Right lung (tissue), 10 donors: Measurements from ENCODE around the gene MIPEP. TPM values are rescaled to one million over a fixed set of nuclear protein-coding genes. Genes with fewer than 3 reads are reported as not detected.
"Not testable (repeated sequence)": the region's sequence is repeated elsewhere in the genome, so short reads cannot be mapped to it uniquely, and the experiment has no call there.

Source experiments
- DNase-seq, 2 donors: peaks; one replicate each; pipeline ENCODE4 v3.0.0-alpha.2; 2013
- long read RNA-seq, 8 donors: transcript quantifications; one replicate each; lab custom pipeline, GENCODE V29; 2026
- polyA plus RNA-seq, 5 donors: library from polyadenylated mRNA; unstranded; fragments of 120-200 nt; gene quantifications; one replicate each; pipeline versions ENCODE4 v1.2.1 to v1.2.3, GENCODE V29; 2013; ENCODE audit warnings: inconsistent platforms in 1 of 5, low replicate concordance in 1 of 5; ENCODE audit not compliant: insufficient read length in 5 of 5, insufficient read depth in 1 of 5

The MIPEP gene
- polyA plus RNA-seq = 10 to 100 TPM; 15.7 to 21.3 (median 16.8) TPM
- long read RNA-seq, donor 1, transcript MIPEP-201 (19 exons, 2,400 nt) = major isoform, 5 of 23 reads
- long read RNA-seq, donor 1, transcript MIPEP-203 (2 exons, 543 nt) = major isoform, 5 of 23 reads
- long read RNA-seq, donor 1, partial matches to known transcripts = 13 of 23 reads
- long read RNA-seq, donor 1, other reads (novel, unspliced or antisense) = 0 of 23 reads
- long read RNA-seq, donor 2, partial matches to known transcripts = 6 of 12 reads
- long read RNA-seq, donor 2, other reads (novel, unspliced or antisense) = 0 of 12 reads
- long read RNA-seq, donor 3, partial matches to known transcripts = 7 of 14 reads
- long read RNA-seq, donor 3, other reads (novel, unspliced or antisense) = 0 of 14 reads
- long read RNA-seq, donor 4, partial matches to known transcripts = 0 of 4 reads
- long read RNA-seq, donor 4, other reads (novel, unspliced or antisense) = 0 of 4 reads
- long read RNA-seq, donor 5, partial matches to known transcripts = 11 of 18 reads
- long read RNA-seq, donor 5, other reads (novel, unspliced or antisense) = 0 of 18 reads
- long read RNA-seq, donor 6, partial matches to known transcripts = 8 of 15 reads
- long read RNA-seq, donor 6, other reads (novel, unspliced or antisense) = 0 of 15 reads
- long read RNA-seq, donor 7, partial matches to known transcripts = 8 of 13 reads
- long read RNA-seq, donor 7, other reads (novel, unspliced or antisense) = 0 of 13 reads
- long read RNA-seq, donor 8, partial matches to known transcripts = 0 of 2 reads
- long read RNA-seq, donor 8, other reads (novel, unspliced or antisense) = 0 of 2 reads

- DNase-seq = peak; percentile 95
Measured at GRCh38 chr13:23888658-23889614, at the start of gene MIPEP. TSS of gene MIPEP (minus strand) at chr13:23889400. CDS start at chr13:23889320, 80 bp downstream.

DNA sequence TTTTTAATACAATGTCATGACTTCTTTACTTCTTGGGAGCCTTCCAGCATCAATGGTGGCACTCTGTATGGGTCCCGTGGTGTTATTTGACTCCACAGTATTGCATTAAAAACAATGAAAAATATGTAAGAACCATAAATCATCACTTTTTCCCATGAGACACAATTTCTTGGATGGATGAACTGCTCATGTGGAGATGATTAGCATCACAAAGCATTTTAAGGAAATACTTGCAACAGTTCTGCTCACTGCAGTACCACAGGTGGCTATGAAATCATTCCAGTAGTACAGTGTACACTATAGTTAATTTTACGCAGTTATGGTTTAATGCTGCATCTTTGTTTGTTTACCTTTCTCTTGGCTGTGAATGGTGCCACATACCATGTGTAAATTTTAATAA lies 45.3 kb upstream of the MIPEP start:
- no peak for DNase-seq

DNA sequence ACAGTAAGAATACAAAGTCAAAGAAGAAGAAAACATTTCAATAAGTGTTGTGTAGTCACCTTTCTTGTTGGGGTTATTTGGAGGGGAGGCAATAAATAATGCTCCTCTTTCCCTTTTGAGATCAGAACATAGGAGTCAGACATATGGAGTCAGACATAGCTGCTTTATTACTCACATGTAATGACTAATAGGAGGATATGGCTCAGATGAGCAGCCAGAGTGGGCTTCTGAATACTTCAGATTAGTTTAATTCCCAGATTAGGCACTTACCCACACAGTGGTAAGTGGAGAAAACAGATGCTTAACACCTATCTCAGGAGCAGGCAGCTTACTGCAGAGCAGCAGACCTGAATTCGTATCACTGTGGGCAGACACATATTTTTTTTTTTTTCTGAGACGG lies 39.8 kb upstream of the MIPEP start:
- DNase-seq = no peak

DNA sequence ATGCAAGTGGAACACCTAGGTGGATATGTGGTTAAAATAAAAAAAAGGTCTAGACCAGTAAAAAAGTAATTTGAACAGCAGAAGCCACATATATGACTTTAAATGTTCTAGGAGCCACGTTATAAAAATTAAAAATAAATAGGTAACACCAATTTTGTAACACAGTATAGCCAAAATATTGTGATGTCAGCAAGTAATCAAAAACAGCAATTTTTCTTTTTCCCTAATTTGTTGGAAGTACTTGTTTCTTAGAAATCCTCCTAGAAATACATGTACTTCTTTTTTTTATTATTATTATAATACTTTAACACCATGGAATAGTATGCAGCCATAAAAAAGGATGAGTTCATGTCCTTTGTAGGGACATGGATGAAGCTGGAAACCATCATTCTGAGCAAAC lies 33.8 kb upstream of the MIPEP start:
- DNase-seq = no peak

- DNase-seq = no peak
Measured at GRCh38 chr13:23922005-23922932, 33.1 kb upstream of the MIPEP start.

DNA sequence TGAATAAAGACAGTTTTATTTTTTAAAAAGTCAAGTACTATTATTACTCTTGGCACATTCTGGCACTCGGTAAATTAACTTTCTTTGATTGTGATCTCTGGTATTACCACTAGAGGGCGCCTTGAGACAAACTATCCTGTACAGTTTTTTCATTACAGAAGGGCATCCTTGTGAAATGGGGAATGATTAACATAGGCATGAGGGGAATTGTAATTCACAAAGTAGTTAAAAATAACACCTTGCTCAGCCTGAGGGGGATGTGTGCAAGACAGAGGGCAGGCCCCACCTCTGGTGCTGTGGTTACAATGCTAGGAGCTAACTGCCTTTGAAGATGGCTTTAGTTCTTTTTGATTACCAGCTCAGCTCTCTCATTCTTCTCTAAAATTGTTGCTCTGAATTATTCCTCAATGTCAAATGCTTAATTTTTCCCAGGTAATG lies 32.3 kb upstream of the MIPEP start:
- DNase-seq = peak in 1 of 2 donors; percentile 39

DNA sequence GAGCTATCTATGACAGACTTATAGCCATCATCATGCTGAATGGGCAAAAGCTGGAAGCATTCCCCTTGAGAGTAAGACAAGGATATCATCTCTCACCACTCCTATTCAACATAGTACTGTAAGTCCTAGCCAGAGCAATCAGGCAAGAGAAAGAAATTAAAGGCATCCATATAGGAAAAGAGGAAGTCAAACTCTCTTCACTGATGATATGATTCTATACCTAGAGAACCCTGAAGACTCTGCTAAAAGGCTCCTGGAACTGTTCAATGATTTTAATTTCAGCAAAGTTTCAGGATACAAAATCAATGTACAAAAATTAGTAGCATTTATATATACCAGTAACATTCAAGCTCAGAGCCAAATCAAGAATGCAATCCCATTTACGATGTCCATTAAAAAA lies 29.8 kb upstream of the MIPEP start:
- DNase-seq = no peak

DNA sequence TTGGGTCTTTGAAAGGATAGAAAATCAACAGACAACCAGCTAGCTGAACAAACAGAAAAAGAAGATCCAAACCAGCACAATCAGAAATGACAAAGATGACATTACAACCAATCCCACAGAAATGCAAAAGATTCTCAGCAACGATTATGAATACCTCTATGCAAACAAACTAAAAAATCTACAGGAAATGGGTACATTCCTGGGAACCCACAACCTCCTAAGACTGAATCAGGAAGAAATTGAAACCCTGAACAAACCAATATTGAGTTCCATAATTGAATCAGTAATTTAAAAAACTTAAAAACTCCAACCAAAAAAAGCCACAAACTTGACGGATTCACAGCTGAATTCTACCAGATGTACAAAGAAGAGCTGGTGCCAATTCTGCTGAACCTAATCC lies 29.0 kb upstream of the MIPEP start:
- DNase-seq = no peak

GRCh38 chr13:23915308-23915707 lies 26.1 kb upstream of the MIPEP start:
- no peak for DNase-seq

- no peak for DNase-seq
Measured at GRCh38 chr13:23912469-23912868, 23.3 kb upstream of the MIPEP start.

- no peak for DNase-seq
Measured at GRCh38 chr13:23909606-23910005, 20.4 kb upstream of the MIPEP start.

DNA sequence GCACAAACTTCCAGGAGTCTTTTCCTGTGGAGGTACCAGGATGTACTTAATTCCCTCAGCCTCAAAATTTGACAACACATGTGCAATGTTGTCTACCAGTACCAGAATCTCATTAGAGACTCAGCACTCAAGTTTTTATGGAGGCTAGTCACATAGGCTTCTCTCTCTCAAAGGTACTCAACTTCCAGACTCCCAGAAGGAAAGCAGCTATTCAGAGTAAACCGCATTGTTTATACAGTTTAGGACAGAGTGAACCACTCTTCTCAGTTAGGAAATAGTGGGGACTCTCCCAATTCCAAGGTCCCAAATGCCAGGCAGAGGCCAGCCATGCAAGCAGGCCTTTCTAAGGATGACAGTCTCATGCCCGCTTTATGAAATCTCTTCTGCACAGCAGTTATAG lies 16.6 kb upstream of the MIPEP start:
- no peak for DNase-seq

DNA sequence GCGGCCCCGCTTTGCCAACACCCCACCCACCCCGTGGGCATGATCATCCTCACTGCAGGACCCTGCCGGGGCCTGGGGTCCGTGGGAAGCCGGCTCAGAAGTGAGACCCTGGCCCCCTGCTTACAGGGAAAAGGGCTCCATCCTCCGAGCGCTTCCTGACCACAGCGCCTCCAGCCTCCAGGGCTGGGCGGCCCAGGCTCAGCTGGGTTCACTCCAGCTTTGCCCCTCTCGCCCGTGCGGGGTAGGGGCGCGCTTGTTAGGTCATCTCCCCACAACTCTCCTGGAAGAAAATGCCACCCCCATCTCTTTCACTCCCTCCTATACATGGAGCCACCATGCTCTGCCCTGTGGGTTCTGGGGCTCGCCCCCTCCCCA lies 14.7 kb upstream of the MIPEP start:
- no peak for DNase-seq

DNA sequence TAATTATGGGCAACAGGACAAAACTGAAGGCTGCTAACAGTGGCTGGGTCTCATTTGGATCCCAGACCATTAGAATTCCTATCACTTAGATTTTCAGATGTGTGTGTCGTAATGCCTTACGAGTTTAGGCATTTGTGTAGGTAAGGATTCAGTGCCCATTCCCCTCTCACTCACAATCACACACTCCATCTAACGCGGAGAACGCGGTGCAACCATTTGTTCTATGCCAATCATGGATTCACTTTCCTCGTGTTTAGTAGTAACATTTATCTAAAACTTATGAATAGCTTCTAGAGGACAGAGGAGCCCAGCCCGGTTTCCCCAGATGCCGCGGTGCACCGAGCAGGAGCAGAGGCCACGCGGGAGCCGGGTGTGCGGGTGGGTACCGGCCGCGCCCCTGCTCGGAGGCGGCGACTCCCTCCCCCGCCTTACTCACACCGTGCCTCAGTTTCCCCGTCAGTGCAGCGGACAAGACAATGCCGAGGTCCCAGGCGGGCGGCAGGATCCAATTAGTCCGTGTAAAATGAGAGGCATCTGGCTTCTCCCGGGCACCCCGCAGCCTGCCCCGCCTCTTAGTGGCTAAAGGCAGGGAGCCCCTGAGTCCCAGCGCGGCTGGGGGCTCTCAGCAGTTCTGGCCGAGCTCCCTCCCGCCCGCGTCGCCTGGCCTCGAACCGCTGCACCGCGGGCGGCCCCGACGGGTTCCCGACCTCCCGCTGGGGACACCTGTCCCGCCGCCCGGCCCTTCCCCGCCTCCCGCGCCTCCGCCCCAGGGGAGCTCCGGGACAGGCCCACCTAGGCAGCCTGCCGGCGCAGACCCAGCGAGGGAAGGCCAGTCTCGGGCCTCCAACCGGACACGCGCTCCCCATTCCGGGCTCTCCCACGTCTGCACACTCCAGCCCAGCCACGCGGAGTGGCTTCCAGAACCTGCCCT lies 14.0 kb upstream of the MIPEP start:
- DNase-seq = no peak

GRCh38 chr13:23901365-23901764 lies 12.2 kb upstream of the MIPEP start:
- no peak for DNase-seq

GRCh38 chr13:23899555-23899954 lies 10.4 kb upstream of the MIPEP start:
- DNase-seq = peak; percentile 57 to 68

DNA sequence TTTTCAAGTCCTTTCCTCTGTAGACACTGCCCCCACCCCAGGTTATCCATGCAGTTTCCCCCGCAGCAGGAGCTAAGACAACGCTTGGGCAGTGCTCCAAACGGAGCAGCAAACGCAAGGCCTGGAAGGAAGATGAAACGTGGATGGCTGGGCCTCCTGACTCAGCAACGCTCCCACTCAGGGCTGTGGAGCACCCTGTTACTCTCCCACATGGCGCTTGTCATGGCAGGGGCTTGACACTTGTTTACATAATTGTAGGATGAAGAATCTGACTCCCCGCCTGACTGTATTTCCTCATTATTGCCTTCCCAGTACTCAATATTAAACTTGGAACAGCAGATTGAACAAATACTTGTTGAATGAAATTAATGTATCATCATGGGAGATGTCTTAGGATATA lies 8.9 kb upstream of the MIPEP start:
- DNase-seq = peak; percentile 51 to 60

- not testable (repeated sequence) for DNase-seq
Measured at GRCh38 chr13:23897452-23897919, 8.3 kb upstream of the MIPEP start, which contains the start of gene C1QTNF9B. TSS of gene C1QTNF9B (minus strand) at chr13:23897502.

DNA sequence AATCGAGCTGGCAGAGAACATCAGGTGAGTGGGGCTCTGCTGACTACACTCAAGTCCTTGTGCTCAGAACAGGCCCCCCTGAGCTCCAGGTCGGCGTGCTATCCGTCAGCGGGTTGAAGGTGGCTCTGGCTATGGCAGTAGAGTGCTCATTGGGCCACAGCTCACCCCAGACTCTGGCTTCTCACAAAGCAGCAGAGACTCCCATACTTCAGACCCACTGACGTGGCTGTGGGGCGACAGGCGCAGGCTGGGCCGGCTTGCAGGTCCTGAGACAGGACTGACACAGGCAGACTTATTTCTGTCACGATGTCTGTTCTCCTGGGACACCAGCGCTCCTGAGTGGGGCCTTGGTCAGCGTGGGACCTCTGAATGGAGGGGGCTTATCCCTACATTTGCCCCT lies 5.5 kb upstream of the MIPEP start:
- DNase-seq = not testable (repeated sequence)
